ENCODE data around the gene TRIP10. TPM values are rescaled to one million over a fixed set of nuclear protein-coding genes. Genes with fewer than 3 reads are reported as not detected.
"Not testable (repeated sequence)": the region's sequence is repeated elsewhere in the genome, so short reads cannot be mapped to it uniquely, and the experiment has no call there.

Gene TRIP10
- total RNA-seq, 1 experiment from 2014 or later: 45.6 TPM

- no peak for DNase-seq (ENCODE audit: low read depth)
Observed at GRCh38 chr19:6793411-6793810, 53.9 kb downstream of the TRIP10 start.

GRCh38 chr19:6793973-6794372 lies 54.5 kb downstream of the TRIP10 start:
- no peak for DNase-seq (ENCODE audit: low read depth)

GRCh38 chr19:6794686-6795431 lies 55.4 kb downstream of the TRIP10 start:
- DNase-seq (ENCODE audit: low read depth): no peak

- no peak for DNase-seq (ENCODE audit: low read depth)
Observed at GRCh38 chr19:6796278-6796677, 56.8 kb downstream of the TRIP10 start.

- DNase-seq (ENCODE audit: low read depth): no peak
Observed at GRCh38 chr19:6797646-6798045, 58.2 kb downstream of the TRIP10 start.

GRCh38 chr19:6800160-6800790 lies 60.8 kb downstream of the TRIP10 start:
- DNase-seq (ENCODE audit: low read depth): not testable (repeated sequence)

GRCh38 chr19:6800991-6801484 lies 61.6 kb downstream of the TRIP10 start:
- peak; percentile 20 for DNase-seq (ENCODE audit: low read depth)

Other genes starting within 250 kb of the TRIP10 start
- gene TUBB4A, start 237.4 kb upstream of the TRIP10 start, total RNA-seq (2014; rRNA removed): not detected in 2 replicates
- 1.3 and 1.7 TPM in 2 replicates for gene TNFSF9, start 208.7 kb upstream of the TRIP10 start, total RNA-seq (2014; rRNA removed)
- gene CD70, start 148.5 kb upstream of the TRIP10 start, total RNA-seq (2014; rRNA removed): 3.3 and 6.5 TPM in 2 replicates
- not detected in 2 replicates for gene TNFSF14, start 69.5 kb upstream of the TRIP10 start, total RNA-seq (2014; rRNA removed)
- gene C3, start 19.0 kb upstream of the TRIP10 start, total RNA-seq (2014; rRNA removed): 0.71 and 1.1 TPM in 2 replicates
- 47.6 and 55.9 TPM in 2 replicates for gene GPR108, start 2.1 kb upstream of the TRIP10 start, total RNA-seq (2014; rRNA removed)
- not detected in 2 replicates for gene SH2D3A, start 27.8 kb downstream of the TRIP10 start, total RNA-seq (2014; rRNA removed)
- not detected in 2 replicates for gene VAV1, start 33.0 kb downstream of the TRIP10 start, total RNA-seq (2014; rRNA removed)
- gene ADGRE1, start 147.9 kb downstream of the TRIP10 start, total RNA-seq (2014; rRNA removed): not detected in 2 replicates